Endothelial cell of umbilical vein (primary cell): ENCODE results near the gene FBXL2. TPM values are rescaled to one million over a fixed set of nuclear protein-coding genes. Genes with fewer than 3 reads are reported as not detected.

ENCODE experiments used
- BruUV-seq: library from RNA; stranded (reverse); fragments of 400-500 nt; replicated peaks from 2 replicates; lab custom pipeline; 2021; lab: Mats Ljungman, UMichigan
- CTCF ChIA-PET: fragments of 300-600, 350-600 bp; sonication (Branson Sonifier 250); formaldehyde crosslinking; loops from one replicate; lab custom pipeline; 2021; ENCODE audit warnings: antibody characterized with exemption, inconsistent platforms; lab: Charles Lee
- POLR2A ChIA-PET: fragments of 300-600, 350-600 bp; sonication (Branson Sonifier 250); formaldehyde crosslinking; loops from one replicate; lab custom pipeline; 2021; ENCODE audit warnings: antibody characterized with exemption, inconsistent platforms; lab: Charles Lee
- DNase-seq: peaks from one replicate; pipeline ENCODE4 v3.0.0-alpha.2; 2011; ENCODE audit warnings: low read depth, low spot score
- FAIRE-seq: peaks from 2 replicates; lab custom pipeline; 2011; peaks lifted over from hg19 to GRCh38; lab: Jason Lieb, UNC
- H2AFZ ChIP-seq: 2 replicates; pipeline ENCODE4 v1.6.0; 2012; ENCODE audit warnings: low read depth, low read length, control low read depth, inconsistent platforms
- H3K27ac ChIP-seq: 2 replicates; pipeline ENCODE4 v1.5.1; 2011; ENCODE audit warnings: low read depth, mild to moderate bottlenecking, control low read depth, low read length, moderate library complexity; ENCODE audit not compliant: insufficient read depth
- H3K27me3 ChIP-seq, 2 experiments: 2 replicates each; pipeline versions ENCODE4 v1.6.0 to v1.6.1; 2011; ENCODE audit warnings: low read length in 2 of 2, mixed read lengths in 1 of 2; ENCODE audit not compliant: control insufficient read depth in 2 of 2, insufficient read depth in 2 of 2
- H3K36me3 ChIP-seq, 2 experiments: 2 replicates in 1 of 2; 3 replicates in 1 of 2; pipeline ENCODE4 v1.5.1; 2011; ENCODE audit warnings: low read length in 2 of 2, mild to moderate bottlenecking in 1 of 2, moderate library complexity in 1 of 2; ENCODE audit not compliant: control insufficient read depth in 2 of 2, insufficient read depth in 2 of 2; ENCODE audit errors: extremely low read depth in 1 of 2
- H3K4me1 ChIP-seq: 3 replicates; pipeline ENCODE4 v1.5.1; 2011; ENCODE audit warnings: mild to moderate bottlenecking, low read length; ENCODE audit not compliant: control insufficient read depth, insufficient read depth; ENCODE audit errors: extremely low read depth
- H3K4me2 ChIP-seq: 2 replicates; pipeline ENCODE4 v1.6.1; 2011; ENCODE audit warnings: low read length, control low read depth, mixed read lengths; ENCODE audit not compliant: insufficient read depth
- H3K4me3 ChIP-seq, 3 experiments: fragments of 200-600 bp in 1 of 3; sonication (generic), shearing (Covaris generic) in 1 of 3; replicated peaks in 1 of 3; 2 replicates each; pipeline ENCODE4 v1.5.1; 2011 to 2016; ENCODE audit warnings: control low read depth in 3 of 3, low read length in 3 of 3, mild to moderate bottlenecking in 2 of 3, inconsistent platforms in 1 of 3, low read depth in 1 of 3, moderate library complexity in 1 of 3; ENCODE audit not compliant: insufficient read depth in 1 of 3
- H3K79me2 ChIP-seq: 2 replicates; pipeline ENCODE4 v1.6.0; 2012; ENCODE audit warnings: low read length, inconsistent platforms; ENCODE audit not compliant: control insufficient read depth, insufficient read depth
- H3K9ac ChIP-seq: replicated peaks from 2 replicates; pipeline ENCODE3; 2011; ENCODE audit warnings: low read length, control low read depth; ENCODE audit not compliant: insufficient read depth; ENCODE audit errors: extremely low read depth
- H3K9me1 ChIP-seq: replicated peaks from 3 replicates; pipeline ENCODE4 v1.6.0; 2011; ENCODE audit warnings: mild to moderate bottlenecking, low read length; ENCODE audit not compliant: control insufficient read depth, insufficient read depth; ENCODE audit errors: extremely low read depth
- H3K9me3 ChIP-seq: replicated peaks from 2 replicates; pipeline ENCODE4 v1.5.1; 2012; ENCODE audit warnings: low read length, inconsistent platforms; ENCODE audit not compliant: control insufficient read depth, insufficient read depth
- H4K20me1 ChIP-seq: replicated peaks from 2 replicates; pipeline ENCODE3; 2011; ENCODE audit warnings: mild to moderate bottlenecking, low read length; ENCODE audit not compliant: control insufficient read depth, insufficient read depth; ENCODE audit errors: extremely low read depth
- EZH2 ChIP-seq: IDR thresholded peaks from 2 replicates; pipeline ENCODE4 v1.6.1; 2012; ENCODE audit warnings: borderline replicate concordance, low read depth, mild to moderate bottlenecking, moderate library complexity, low read length, inconsistent platforms; ENCODE audit not compliant: severe bottlenecking
- FOS ChIP-seq: IDR thresholded peaks from 2 replicates; pipeline ENCODE4 v1.6.1; 2011; ENCODE audit warnings: mild to moderate bottlenecking, low read length, moderate library complexity, borderline replicate concordance; ENCODE audit not compliant: insufficient read depth
- GATA2 ChIP-seq: IDR thresholded peaks from 2 replicates; pipeline ENCODE4 v1.7.0; 2011; ENCODE audit warnings: low read depth, mild to moderate bottlenecking, moderate library complexity, mixed read lengths, low read length; ENCODE audit not compliant: insufficient read length, insufficient read depth
- JUN ChIP-seq: IDR thresholded peaks from 2 replicates; pipeline ENCODE4 v1.6.1; 2011; ENCODE audit warnings: borderline replicate concordance, low read depth; ENCODE audit not compliant: insufficient read length, insufficient read depth
- MYC ChIP-seq: IDR thresholded peaks from one replicate; pipeline ENCODE4 v1.6.1; 2011; ENCODE audit warnings: mild to moderate bottlenecking, low read depth, low read length
- POLR2A ChIP-seq: IDR thresholded peaks from 2 replicates; pipeline ENCODE4 v1.6.1; 2012; ENCODE audit warnings: low read depth, mild to moderate bottlenecking, control low read depth, low read length
- POLR2AphosphoS5 ChIP-seq: IDR thresholded peaks from 2 replicates; pipeline ENCODE4 v1.6.1; 2012; ENCODE audit warnings: low read depth, mild to moderate bottlenecking, control low read depth, low read length, moderate library complexity; ENCODE audit not compliant: insufficient read depth
- dilution Hi-C: fragments of 300-500 bp; cut with MboI; formaldehyde crosslinking; loops from one replicate; pipeline ENCODE4 v1.15.0; 2019; ENCODE audit warnings: low sequenced_read_pairs; ENCODE audit not compliant: extremely low pct_ligation_motif_present
- intact Hi-C: fragments of 100-400 bp; cut with micrococcal nuclease; formaldehyde crosslinking; loops from one replicate; pipeline ENCODE4 v1.10.0; 2022
- polyA plus RNA-seq, 4 experiments: library from polyadenylated mRNA; depleted of rRNA in 3 of 4; stranded (reverse) in 3 of 4; unstranded in 1 of 4; fragments of >200 nt; gene quantifications; 2 replicates each; pipeline versions ENCODE4 v1.2.1 to v1.2.3, GENCODE V29; 2011 to 2012; ENCODE audit warnings: missing spikeins in 1 of 4
- total RNA-seq: library from RNA; stranded (reverse); gene quantifications from 2 replicates; pipeline ENCODE4 v1.2.3, GENCODE V29; 2021
- TF ChIP-seq, protein P1 (sequence below), 2 donors: IDR thresholded peaks; 1 replicate in 1 of 2; 2 replicates in 1 of 2; pipeline ENCODE4 v1.5.1; 2011; ENCODE audit warnings: low read length in 2 of 2, mild to moderate bottlenecking in 2 of 2, moderate library complexity in 2 of 2, control low read depth in 1 of 2, inconsistent platforms in 1 of 2, low read depth in 1 of 2; ENCODE audit not compliant: insufficient read depth in 1 of 2; ENCODE audit errors: extremely low read depth in 1 of 2
- TF ChIP-seq, protein P2 (sequence below): IDR thresholded peaks from 2 replicates; pipeline ENCODE4 v1.6.1; 2011; ENCODE audit not compliant: insufficient read depth, insufficient read length

FBXL2 gene
- total and polyA plus RNA-seq, 2 donors (not counting 3 experiments of a cell fraction or from before 2014, with no cell fraction given): 21.7 to 44.7 TPM

DNA sequence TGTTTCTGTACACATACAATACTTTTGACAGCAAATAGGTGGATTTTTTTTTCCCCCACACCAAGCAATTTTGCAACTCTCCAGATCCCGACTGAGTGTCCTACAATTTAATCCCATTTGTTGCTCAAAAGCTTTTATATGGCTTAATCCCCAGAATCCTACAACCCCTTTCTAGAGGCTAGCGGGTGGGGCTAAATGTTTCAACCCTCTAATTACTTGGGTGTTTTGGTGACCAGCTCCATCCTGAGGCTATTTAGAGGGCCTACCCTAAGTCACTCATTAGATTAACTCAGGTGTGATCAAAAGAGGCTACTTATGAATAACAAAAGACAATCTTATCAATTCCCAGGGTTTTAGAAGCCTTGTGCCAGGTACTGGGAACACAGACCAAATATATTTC is 21.0 kb upstream of the FBXL2 start:
- TF ChIP-seq JUN (no peak), GATA2 (no peak), FOS (no peak), POLR2A (no peak), POLR2AphosphoS5 (no peak), EZH2 (no peak), MYC (no peak)
- TF ChIP-seq, protein P1, sequence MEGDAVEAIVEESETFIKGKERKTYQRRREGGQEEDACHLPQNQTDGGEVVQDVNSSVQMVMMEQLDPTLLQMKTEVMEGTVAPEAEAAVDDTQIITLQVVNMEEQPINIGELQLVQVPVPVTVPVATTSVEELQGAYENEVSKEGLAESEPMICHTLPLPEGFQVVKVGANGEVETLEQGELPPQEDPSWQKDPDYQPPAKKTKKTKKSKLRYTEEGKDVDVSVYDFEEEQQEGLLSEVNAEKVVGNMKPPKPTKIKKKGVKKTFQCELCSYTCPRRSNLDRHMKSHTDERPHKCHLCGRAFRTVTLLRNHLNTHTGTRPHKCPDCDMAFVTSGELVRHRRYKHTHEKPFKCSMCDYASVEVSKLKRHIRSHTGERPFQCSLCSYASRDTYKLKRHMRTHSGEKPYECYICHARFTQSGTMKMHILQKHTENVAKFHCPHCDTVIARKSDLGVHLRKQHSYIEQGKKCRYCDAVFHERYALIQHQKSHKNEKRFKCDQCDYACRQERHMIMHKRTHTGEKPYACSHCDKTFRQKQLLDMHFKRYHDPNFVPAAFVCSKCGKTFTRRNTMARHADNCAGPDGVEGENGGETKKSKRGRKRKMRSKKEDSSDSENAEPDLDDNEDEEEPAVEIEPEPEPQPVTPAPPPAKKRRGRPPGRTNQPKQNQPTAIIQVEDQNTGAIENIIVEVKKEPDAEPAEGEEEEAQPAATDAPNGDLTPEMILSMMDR (IDR thresholded peaks at IDR 0.05; ENCODE audit: extremely low read depth in 1 of 2, insufficient read depth in 1 of 2, low read depth in 1 of 2, low read length in 2 of 2): no peak
- TF ChIP-seq, protein P2, sequence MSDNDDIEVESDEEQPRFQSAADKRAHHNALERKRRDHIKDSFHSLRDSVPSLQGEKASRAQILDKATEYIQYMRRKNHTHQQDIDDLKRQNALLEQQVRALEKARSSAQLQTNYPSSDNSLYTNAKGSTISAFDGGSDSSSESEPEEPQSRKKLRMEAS: no peak
- H3K9ac ChIP-seq: no peak overlapping the region
- dilution Hi-C loops: no loop called here
- H3K4me2 ChIP-seq: no peak overlapping the region
- H3K27me3 ChIP-seq: no peaks in the 10 kb centered on the region
- H3K9me1 ChIP-seq: no peaks in the 10 kb centered on the region
- no peaks in the 10 kb centered on the region for H3K4me1 ChIP-seq
- H3K79me2 ChIP-seq: no peaks in the 10 kb centered on the region
- H3K27ac ChIP-seq: no peak overlapping the region
- no peaks in the 10 kb centered on the region for H3K9me3 ChIP-seq
- no peaks in the 10 kb centered on the region for H3K36me3 ChIP-seq
- CTCF ChIA-PET: interaction anchor here (0.9 to 1.1 kb wide), 4 partner anchors 116 to 125 kb away, joined by 3 to 6 read pairs (median 4); no protein-coding TSS in a partner anchor
- POLR2A ChIA-PET: no interaction called here
- intact Hi-C loops: no loop called here
- no peak overlapping the region for H2AFZ ChIP-seq
- H3K4me3 ChIP-seq: no peak overlapping the region
- no peak for FAIRE-seq
- DNase-seq: no peak
- no TSS peak for BruUV-seq
- H4K20me1 ChIP-seq: no peaks in the 10 kb centered on the region
